Breast epithelium (tissue), 4 donors: ENCODE measurements around the gene POLD1. TPM values are rescaled to one million over a fixed set of nuclear protein-coding genes. Genes with fewer than 3 reads are reported as not detected.

Experiments used
- DNase-seq, 2 donors: peaks; one replicate each; pipeline ENCODE4 v3.0.0-alpha.2; 2019; ENCODE audit warnings: low spot score in 2 of 2
- H3K27ac ChIP-seq, 2 donors: fragments of 200-600 bp; sonication (generic) in 1 of 2; one replicate each; pipeline ENCODE4 v1.5.1; 2016 to 2019; ENCODE audit warnings: mild to moderate bottlenecking in 1 of 2
- H3K27me3 ChIP-seq, 2 donors: fragments of 200-600 bp; sonication (generic) in 1 of 2; one replicate each; pipeline versions ENCODE4 v1.5.1 to v1.6.0; 2017 to 2019; ENCODE audit warnings: control low read depth in 1 of 2, mild to moderate bottlenecking in 1 of 2
- H3K36me3 ChIP-seq: fragments of 200-600 bp; one replicate; pipeline ENCODE4 v1.5.1; 2019
- H3K4me1 ChIP-seq, 2 donors: fragments of 200-600 bp; sonication (generic); one replicate each; pipeline ENCODE4 v1.5.1; 2016 to 2019; ENCODE audit warnings: control low read depth in 1 of 2
- H3K4me3 ChIP-seq, 3 donors: fragments of 200-600 bp; sonication (generic); 1 replicate in 2 of 3; 2 replicates in 1 of 3; pipeline ENCODE4 v1.5.1; 2016 to 2019; ENCODE audit warnings: mild to moderate bottlenecking in 3 of 3, moderate library complexity in 2 of 3
- H3K9me3 ChIP-seq, 2 donors: fragments of 200-600 bp; sonication (generic) in 1 of 2; one replicate each; pipeline ENCODE4 v1.5.1; 2016 to 2019; ENCODE audit warnings: control low read depth in 1 of 2
- CTCF ChIP-seq, 3 donors: fragments of 450-650 bp; IDR thresholded peaks; one replicate each; pipeline ENCODE4 v1.5.1; 2016 to 2017; ENCODE audit warnings: antibody characterized with exemption in 3 of 3, mild to moderate bottlenecking in 3 of 3, moderate library complexity in 3 of 3
- POLR2A ChIP-seq: fragments of 450-650 bp; IDR thresholded peaks from one replicate; pipeline ENCODE4 v1.6.1; 2016; ENCODE audit warnings: antibody characterized with exemption, mild to moderate bottlenecking, moderate library complexity
- POLR2AphosphoS5 ChIP-seq, 3 donors: sonication (generic); formaldehyde crosslinking; IDR thresholded peaks; one replicate each; pipeline ENCODE4 v1.6.1; 2017; ENCODE audit warnings: antibody characterized with exemption in 3 of 3
- intact Hi-C: fragments of 100-400 bp; cut with DNase I; formaldehyde crosslinking; loops from one replicate; pipeline ENCODE4 v1.15.1; 2023; ENCODE audit warnings: low total_unique reads
- total RNA-seq, 3 donors: library from RNA; depleted of rRNA; stranded (reverse); fragments of >200 nt; gene quantifications; one replicate each; pipeline ENCODE4 v1.1.0, GENCODE V29; 2016

POLD1 gene
- total RNA-seq, 3 donors from 2014 or later = 13.8 to 17.3 (median 16.0) TPM

GRCh38 chr19:50376166-50377050 is 7.7 kb upstream of the POLD1 start, which contains the start of gene NR1H2:
TSS of gene NR1H2 (plus strand) at chr19:50376457. CDS start at chr19:50377606, 1,149 bp downstream.
- H3K4me3 ChIP-seq = peak within 1 kb of the TSS; percentile 75 to 95 (median 81)
- no peaks in the 10 kb centered on the region for H3K4me1 ChIP-seq
- H3K27me3 ChIP-seq = no peaks in the 10 kb centered on the region
- H3K9me3 ChIP-seq = no peaks in the 10 kb centered on the region
- intact Hi-C loops = no loop called here
- TF ChIP-seq POLR2A (peak; percentile 81), POLR2AphosphoS5 (IDR thresholded peaks at IDR 0.05) (peak; percentile 93 to 98 (median 97)), CTCF (IDR thresholded peaks at IDR 0.05) (no peak)
- peak; percentile 93 for DNase-seq
- H3K27ac ChIP-seq = peak within 1 kb of the TSS; percentile 99
- H3K36me3 ChIP-seq = no peaks in the 10 kb centered on the region

GRCh38 chr19:50377051-50377461 is 7.1 kb upstream of the POLD1 start:
- peak in 1 of 2 donors; percentile 46 for DNase-seq
- Histone ChIP-seq H3K4me3 (peak overlapping the region; percentile 75 to 95 (median 81)), H3K4me1 (no peaks in the 10 kb centered on the region), H3K9me3 (no peaks in the 10 kb centered on the region), H3K27me3 (no peaks in the 10 kb centered on the region), H3K27ac (peak overlapping the region; percentile 99), H3K36me3 (peaks cover 4% of the 10 kb centered on the region)
- TF ChIP-seq CTCF (IDR thresholded peaks at IDR 0.05) = no peak
- no peak for TF ChIP-seq POLR2AphosphoS5 (IDR thresholded peaks at IDR 0.05)
- no peak for TF ChIP-seq POLR2A
- intact Hi-C loops = no loop called here

- Histone ChIP-seq H3K9me3 (no peaks in the 10 kb centered on the region), H3K4me1 (no peaks in the 10 kb centered on the region), H3K4me3 (no peak overlapping the region), H3K27me3 (no peaks in the 10 kb centered on the region), H3K36me3 (peaks cover 8% of the 10 kb centered on the region), H3K27ac (peak overlapping the region; percentile 99)
- intact Hi-C loops = no loop called here
- DNase-seq = no peak
- TF ChIP-seq POLR2AphosphoS5 (IDR thresholded peaks at IDR 0.05) = no peak
- no peak for TF ChIP-seq POLR2A
- TF ChIP-seq CTCF (IDR thresholded peaks at IDR 0.05) = no peak
These were observed 6.6 kb upstream of the POLD1 start for GRCh38 chr19:50377517-50377916.

- H3K36me3 ChIP-seq = peaks cover 8% of the 10 kb centered on the region
- no peak for DNase-seq
- H3K4me3 ChIP-seq = no peak overlapping the region
- H3K27ac ChIP-seq = no peak overlapping the region
- H3K9me3 ChIP-seq = no peaks in the 10 kb centered on the region
- no peaks in the 10 kb centered on the region for H3K4me1 ChIP-seq
- intact Hi-C loops = no loop called here
- TF ChIP-seq POLR2A (no peak), POLR2AphosphoS5 (IDR thresholded peaks at IDR 0.05) (no peak), CTCF (IDR thresholded peaks at IDR 0.05) (no peak)
- H3K27me3 ChIP-seq = no peaks in the 10 kb centered on the region
These were observed 5.8 kb upstream of the POLD1 start for GRCh38 chr19:50378169-50378862.

- no peaks in the 10 kb centered on the region for H3K4me1 ChIP-seq
- intact Hi-C loops = no loop called here
These were observed 5.3 kb upstream of the POLD1 start for GRCh38 chr19:50378863-50379236.

More at GRCh38 chr19:50378863-50379236, 5.3 kb upstream of the POLD1 start:
- no peaks in the 10 kb centered on the region for H3K27me3 ChIP-seq
- no peak for DNase-seq
- TF ChIP-seq CTCF (IDR thresholded peaks at IDR 0.05) (no peak), POLR2AphosphoS5 (IDR thresholded peaks at IDR 0.05) (no peak), POLR2A (no peak)
- H3K9me3 ChIP-seq = no peaks in the 10 kb centered on the region
- H3K4me3 ChIP-seq = no peak overlapping the region
- peaks cover 8% of the 10 kb centered on the region for H3K36me3 ChIP-seq
- no peak overlapping the region for H3K27ac ChIP-seq
